GM12892 (cell line): Measurements from ENCODE around the gene ADAMTS2.

ENCODE experiments used
- DNase-seq: peaks from one replicate; pipeline ENCODE4 v3.0.0; 2011; ENCODE audit not compliant: insufficient read length
- FAIRE-seq: peaks from 2 replicates; lab custom pipeline; 2011; peaks lifted over from hg19 to GRCh38; lab: Jason Lieb, UNC
- POLR2A ChIP-seq: IDR thresholded peaks from 2 replicates; pipeline ENCODE4 v1.6.1; 2011; ENCODE audit warnings: low read depth, low read length, control low read depth
- POLR2AphosphoS5 ChIP-seq: IDR thresholded peaks from 2 replicates; pipeline ENCODE4 v1.6.1; 2011; ENCODE audit warnings: low read depth, low read length, control low read depth
- TAF1 ChIP-seq: IDR thresholded peaks from 2 replicates; pipeline ENCODE4 v1.6.1; 2011; ENCODE audit warnings: low read depth, mild to moderate bottlenecking, control low read depth, low read length, borderline replicate concordance

ADAMTS2 gene

GRCh38 chr5:179079165-179079987, 265.9 kb downstream of the ADAMTS2 start:
- DNase-seq (no peak), FAIRE-seq (no peak)
- TF ChIP-seq POLR2AphosphoS5: no peak

- FAIRE-seq (no peak), DNase-seq (no peak)
- TF ChIP-seq POLR2AphosphoS5 (no peak), TAF1 (no peak), POLR2A (no peak)
Observed at GRCh38 chr5:179065703-179066102, 279.6 kb downstream of the ADAMTS2 start.

GRCh38 chr5:179061025-179061424, 284.2 kb downstream of the ADAMTS2 start:
- DNase-seq (no peak), FAIRE-seq (no peak)
- TF ChIP-seq POLR2A (no peak), TAF1 (no peak), POLR2AphosphoS5 (no peak)
